Stimulated activated CD8-positive, alpha-beta memory T cell treated with anti-CD3 and anti-CD28 coated beads, Interleukin-7, amount 100 ng/mL, for 4 hours (primary cell): Measurements from ENCODE around the gene CRTC2.

Experiments used
- DNase-seq, 2 donors: peaks; one replicate each; pipeline ENCODE4 v3.0.0-alpha.2; 2020; ENCODE audit warnings: low read depth in 2 of 2

The CRTC2 gene

DNA sequence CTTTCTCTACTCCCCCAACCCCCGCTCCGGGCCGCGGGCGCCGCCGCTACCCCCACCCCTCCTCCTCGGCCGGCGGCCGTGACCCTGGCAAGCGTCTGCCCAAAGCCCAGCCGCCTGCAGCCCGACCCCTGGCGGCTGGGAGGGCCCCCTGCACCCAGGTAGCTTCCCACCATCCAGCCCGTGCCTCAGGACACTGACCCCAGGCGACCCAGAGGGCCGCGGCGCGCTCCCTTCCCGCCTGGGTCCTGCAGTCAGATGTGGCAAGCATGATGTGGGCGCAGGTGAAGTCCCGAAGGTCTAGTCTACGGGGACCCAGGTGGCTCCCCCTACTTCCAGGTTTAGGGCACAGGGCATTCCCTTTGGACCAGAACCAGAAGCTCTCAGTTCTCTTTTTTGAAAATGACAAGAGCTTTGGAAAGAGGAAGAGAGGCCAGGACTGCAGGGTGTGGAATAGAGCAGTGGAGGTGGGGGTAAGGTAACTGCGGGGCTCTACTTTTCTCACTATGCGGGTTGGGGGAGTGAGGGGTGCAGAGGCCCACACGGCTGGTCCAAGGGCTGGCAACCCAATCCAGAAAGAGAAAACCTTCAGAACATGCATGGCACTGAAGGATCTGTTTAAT is 11.7 kb downstream of the CRTC2 start, which contains the start of gene DENND4B:
Gene DENND4B, minus strand, starts transcription at position 97 of the 620 bp plus-strand sequence. CDS start 2,344 bp downstream, outside the sequence.
- DNase-seq = peak; percentile 50 to 73

DNA sequence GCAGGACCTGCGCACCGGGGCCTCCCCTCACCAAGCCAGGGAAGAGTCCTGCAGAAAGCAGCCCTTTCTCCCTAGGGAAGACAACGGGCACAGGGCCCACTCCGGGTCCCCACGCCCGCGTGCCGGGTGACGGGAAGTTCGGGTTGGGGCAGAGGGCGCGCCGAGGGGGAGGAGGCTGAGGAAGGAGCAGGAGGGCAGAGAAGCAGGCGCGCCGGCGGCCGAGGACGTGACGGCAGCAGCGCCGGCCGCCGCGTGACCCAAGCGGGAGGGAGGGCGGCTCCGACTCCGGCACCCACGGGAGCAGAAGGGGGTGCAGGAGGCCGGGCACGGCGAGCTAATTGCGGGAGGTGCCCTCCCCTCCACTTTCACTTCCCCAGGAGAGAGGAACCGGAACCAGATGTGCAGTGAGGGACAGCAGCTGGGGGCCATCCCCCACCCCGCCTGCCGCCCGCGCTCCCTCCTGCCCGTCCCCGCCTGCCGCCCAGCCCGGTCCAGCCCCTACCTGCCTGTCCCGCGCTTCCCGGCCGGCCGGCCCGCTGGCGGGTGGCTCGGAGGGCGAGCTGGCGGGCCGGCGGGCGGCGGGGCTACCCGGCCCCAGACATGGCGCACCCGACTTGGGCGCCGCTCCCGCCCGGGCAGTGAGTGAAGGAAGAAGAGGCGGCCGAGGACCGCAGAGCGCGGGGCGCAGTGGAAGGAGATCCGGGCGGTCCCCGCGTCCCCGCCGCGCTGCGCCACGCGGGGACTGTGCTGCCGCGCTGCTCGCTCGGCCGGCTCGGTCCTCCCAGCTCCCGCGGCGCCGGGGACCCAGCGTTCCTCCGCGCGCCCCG is 12.4 kb downstream of the CRTC2 start:
- peak; percentile 47 to 72 for DNase-seq

DNA sequence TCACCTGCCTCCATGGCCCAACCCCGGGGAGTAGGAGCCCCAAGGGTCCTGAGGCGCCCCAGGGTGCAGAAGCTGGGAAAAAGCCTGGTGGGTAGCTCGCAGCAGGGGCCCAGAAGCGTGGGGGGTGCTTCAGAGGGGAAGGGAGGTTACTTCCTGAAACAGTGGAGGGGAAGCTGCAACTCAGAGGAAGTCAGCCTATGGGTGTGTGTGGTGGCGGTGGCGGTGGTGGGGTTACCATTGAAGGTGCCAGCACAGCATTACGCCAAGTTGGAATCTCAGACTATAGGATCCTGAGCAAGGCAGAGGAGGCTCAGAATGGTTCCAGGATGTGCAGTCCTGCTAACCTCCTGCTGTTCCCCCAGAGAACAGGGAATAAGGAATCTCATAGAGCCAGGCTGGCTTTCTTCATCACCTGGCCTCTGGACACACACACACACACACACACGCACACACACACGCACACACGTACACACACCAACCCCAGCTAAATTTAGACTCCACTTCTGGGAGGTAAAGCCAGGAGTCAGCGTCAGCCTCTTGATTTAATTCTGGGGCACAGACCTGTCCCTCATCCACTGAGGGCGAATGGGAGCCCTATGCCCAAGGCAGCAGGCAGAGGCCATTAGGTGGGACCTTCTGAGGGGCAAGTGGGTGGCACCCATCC is 13.1 kb downstream of the CRTC2 start:
- DNase-seq = peak; percentile 69 to 73

DNA sequence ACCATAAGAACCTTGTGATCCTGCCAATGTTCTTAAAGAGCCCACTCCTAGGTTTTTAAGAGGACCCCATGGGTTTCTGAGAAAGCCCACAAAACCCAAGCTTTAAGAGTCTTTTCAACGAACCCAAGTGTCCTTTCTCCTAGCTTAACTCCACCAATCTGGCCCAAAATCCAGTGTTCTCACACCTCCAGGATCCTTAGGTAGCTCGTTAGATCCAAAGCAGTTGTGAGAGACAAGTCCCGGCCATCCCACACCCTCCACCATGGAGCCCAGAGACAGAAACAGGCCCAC is 13.6 kb downstream of the CRTC2 start:
- no peak for DNase-seq

- no peak for DNase-seq
Observed at GRCh38 chr1:153944005-153944826, 14.2 kb downstream of the CRTC2 start.

GRCh38 chr1:153942766-153943549 is 15.5 kb downstream of the CRTC2 start:
- DNase-seq = no peak

- no peak for DNase-seq
Observed at GRCh38 chr1:153941826-153942725, 16.3 kb downstream of the CRTC2 start.

- no peak for DNase-seq
Observed at GRCh38 chr1:153940756-153941155, 17.7 kb downstream of the CRTC2 start.

DNA sequence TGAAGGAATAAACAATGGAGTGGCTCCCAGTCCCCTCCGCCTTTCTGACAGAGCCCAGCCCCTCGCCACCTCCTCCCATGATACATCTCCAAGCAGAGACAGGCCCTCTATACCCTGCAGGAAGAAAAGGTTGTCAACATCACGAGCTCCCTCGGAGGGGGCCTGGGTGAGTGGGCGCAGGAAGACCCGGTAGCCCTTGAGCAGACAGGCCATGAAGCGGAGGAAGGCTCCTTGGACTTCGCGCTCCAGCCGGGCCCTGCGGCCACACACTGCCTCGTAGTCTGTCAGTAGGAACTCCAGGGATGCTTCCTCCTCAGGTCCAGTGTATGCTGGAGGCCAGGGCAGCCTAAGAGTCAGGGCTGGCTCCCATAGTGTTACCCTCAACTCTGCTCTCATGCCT is 18.9 kb downstream of the CRTC2 start:
- DNase-seq = no peak

GRCh38 chr1:153938996-153939395 is 19.4 kb downstream of the CRTC2 start:
- no peak for DNase-seq

DNA sequence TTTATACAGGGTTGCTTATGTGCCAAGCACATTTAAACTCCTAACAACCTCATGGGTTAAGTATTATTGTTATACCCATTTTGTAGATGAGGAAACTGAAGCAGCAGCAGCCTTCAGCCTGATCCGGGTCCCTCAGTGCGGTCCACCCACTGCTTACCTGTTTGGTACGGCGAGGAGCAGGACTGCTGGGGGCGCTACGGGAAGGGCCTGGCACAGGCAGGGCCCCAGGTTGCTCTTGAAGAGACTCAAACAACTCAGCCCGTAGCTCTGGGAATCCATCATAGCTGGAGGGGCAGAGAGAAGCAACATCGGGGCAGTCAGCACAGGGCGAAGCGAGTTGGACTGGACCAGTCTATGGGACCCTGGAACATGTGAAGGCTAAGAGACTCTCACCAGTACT is 21.1 kb downstream of the CRTC2 start:
- no peak for DNase-seq

- DNase-seq = no peak
Observed at GRCh38 chr1:153936011-153936802, 22.2 kb downstream of the CRTC2 start.

GRCh38 chr1:153934746-153935145 is 23.7 kb downstream of the CRTC2 start:
- no peak for DNase-seq

DNA sequence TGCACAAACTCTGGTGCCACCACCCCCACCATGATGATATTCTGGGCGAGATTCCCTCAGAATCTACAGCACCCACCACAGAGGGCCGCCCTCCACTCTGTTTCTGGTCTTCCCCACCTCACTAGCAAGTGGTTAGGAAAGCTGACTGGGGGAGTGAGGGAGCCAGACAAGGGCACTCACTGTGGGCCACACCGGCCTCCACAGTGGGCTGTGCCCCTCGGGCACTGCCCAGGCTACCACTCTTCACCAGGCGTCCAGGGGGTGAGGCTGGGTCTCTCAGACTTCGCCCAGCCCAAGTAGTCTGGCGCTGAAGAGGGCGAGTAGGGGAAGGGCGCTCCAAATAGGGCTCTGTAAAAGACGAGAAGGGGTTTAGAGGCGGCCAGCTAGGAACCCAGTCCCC is 24.5 kb downstream of the CRTC2 start:
- DNase-seq = no peak

- no peak for DNase-seq
Observed at GRCh38 chr1:153933430-153933829, 25.0 kb downstream of the CRTC2 start.

- no peak for DNase-seq
Observed at GRCh38 chr1:153932156-153933131, 26.0 kb downstream of the CRTC2 start.

GRCh38 chr1:153929981-153930948 is 28.1 kb downstream of the CRTC2 start:
- no peak for DNase-seq
